Adrenal gland (tissue), 5 donors: ENCODE data around the gene TMEM132A.
"Not testable (repeated sequence)": the region's sequence is repeated elsewhere in the genome, so short reads cannot be mapped to it uniquely, and the experiment has no call there.

ENCODE experiments used
- POLR2A ChIP-seq, 2 donors: fragments of 450-650 bp; IDR thresholded peaks; one replicate each; pipeline ENCODE4 v1.6.1; 2017; ENCODE audit warnings: antibody characterized with exemption in 2 of 2, mild to moderate bottlenecking in 2 of 2, moderate library complexity in 1 of 2
- TF ChIP-seq, protein P1 (sequence below), 6 experiments: fragments of 450-650 bp in 4 of 6; fragments of 200-600 bp in 2 of 6; sonication (generic) in 1 of 6; IDR thresholded peaks; 1 replicate in 5 of 6; 2 replicates in 1 of 6; pipeline versions ENCODE4 v1.5.1 to v1.8.0; 2016 to 2021; ENCODE audit warnings: antibody characterized with exemption in 6 of 6, mild to moderate bottlenecking in 2 of 6, moderate library complexity in 1 of 6
- donor health status: DM: no; HTN: no; CAD: no.

DNA sequence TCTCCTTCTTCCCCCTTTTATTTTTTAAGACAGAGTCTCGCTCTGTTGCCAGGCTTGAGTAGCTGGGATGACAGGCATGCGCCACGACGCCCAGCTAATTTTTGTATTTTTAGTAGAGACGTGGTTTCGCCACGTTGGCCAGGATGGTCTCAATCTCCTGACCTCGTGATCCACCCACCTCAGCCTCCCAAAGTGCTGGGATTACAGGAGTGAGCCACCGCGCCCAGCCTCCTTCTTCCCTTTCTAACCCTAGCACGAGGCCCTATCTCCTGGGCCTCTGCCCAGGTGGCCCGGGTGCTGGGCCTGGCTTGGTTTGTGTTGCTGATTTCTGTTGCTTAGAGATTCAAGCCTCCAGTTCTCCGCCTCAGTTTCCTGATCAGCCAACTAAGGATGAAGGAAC lies 50.1 kb downstream of the TMEM132A start:
- TF ChIP-seq, protein P1, sequence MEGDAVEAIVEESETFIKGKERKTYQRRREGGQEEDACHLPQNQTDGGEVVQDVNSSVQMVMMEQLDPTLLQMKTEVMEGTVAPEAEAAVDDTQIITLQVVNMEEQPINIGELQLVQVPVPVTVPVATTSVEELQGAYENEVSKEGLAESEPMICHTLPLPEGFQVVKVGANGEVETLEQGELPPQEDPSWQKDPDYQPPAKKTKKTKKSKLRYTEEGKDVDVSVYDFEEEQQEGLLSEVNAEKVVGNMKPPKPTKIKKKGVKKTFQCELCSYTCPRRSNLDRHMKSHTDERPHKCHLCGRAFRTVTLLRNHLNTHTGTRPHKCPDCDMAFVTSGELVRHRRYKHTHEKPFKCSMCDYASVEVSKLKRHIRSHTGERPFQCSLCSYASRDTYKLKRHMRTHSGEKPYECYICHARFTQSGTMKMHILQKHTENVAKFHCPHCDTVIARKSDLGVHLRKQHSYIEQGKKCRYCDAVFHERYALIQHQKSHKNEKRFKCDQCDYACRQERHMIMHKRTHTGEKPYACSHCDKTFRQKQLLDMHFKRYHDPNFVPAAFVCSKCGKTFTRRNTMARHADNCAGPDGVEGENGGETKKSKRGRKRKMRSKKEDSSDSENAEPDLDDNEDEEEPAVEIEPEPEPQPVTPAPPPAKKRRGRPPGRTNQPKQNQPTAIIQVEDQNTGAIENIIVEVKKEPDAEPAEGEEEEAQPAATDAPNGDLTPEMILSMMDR (IDR thresholded peaks at IDR 0.05): not testable (repeated sequence)
- not testable (repeated sequence) for TF ChIP-seq POLR2A (IDR thresholded peaks at IDR 0.05)
